HG02852 (cell line): ENCODE measurements around the gene NARS2.
"Not testable (repeated sequence)": the region's sequence is repeated elsewhere in the genome, so short reads cannot be mapped to it uniquely, and the experiment has no call there.

Experiments
- ATAC-seq: cut with Tn5 transposase; IDR thresholded peaks from one replicate; pipeline ENCODE4 v1.9.1; 2021; ENCODE audit warnings: mild to moderate bottlenecking, moderate library complexity; ENCODE audit not compliant: unreplicated experiment

NARS2 gene

GRCh38 chr11:78547931-78548705 lies 26.5 kb downstream of the NARS2 start:
- no peak for ATAC-seq

GRCh38 chr11:78542007-78542406 lies 32.7 kb downstream of the NARS2 start:
- no peak for ATAC-seq

GRCh38 chr11:78541537-78541936 lies 33.1 kb downstream of the NARS2 start:
- no peak for ATAC-seq

- no peak for ATAC-seq
These were observed 34.4 kb downstream of the NARS2 start for GRCh38 chr11:78540256-78540655.

- no peak for ATAC-seq
These were observed 35.2 kb downstream of the NARS2 start for GRCh38 chr11:78539506-78539905.

GRCh38 chr11:78536933-78537332 lies 37.7 kb downstream of the NARS2 start:
- ATAC-seq = no peak

GRCh38 chr11:78535920-78536319 lies 38.7 kb downstream of the NARS2 start:
- ATAC-seq = no peak

DNA sequence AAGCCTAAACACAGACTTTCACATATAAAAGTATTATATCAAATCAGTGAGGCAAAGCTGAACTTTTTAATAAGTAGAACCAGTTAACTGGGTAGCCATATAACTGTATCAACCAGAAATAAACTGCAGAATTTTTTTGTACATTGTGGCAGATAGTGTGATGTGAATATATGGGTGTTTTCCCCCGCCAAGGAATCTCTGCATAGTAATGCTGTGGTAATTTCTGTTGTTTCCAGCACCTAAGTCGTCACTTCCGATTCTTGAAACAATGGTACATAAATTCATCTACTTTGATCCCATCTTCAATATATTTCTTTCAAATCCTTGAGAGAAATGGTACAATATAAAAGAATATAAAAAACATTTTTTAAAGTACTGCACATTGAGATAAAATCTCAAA lies 39.6 kb downstream of the NARS2 start:
- ATAC-seq = no peak

GRCh38 chr11:78533399-78533798 lies 41.3 kb downstream of the NARS2 start:
- peak; percentile 74 for ATAC-seq

DNA sequence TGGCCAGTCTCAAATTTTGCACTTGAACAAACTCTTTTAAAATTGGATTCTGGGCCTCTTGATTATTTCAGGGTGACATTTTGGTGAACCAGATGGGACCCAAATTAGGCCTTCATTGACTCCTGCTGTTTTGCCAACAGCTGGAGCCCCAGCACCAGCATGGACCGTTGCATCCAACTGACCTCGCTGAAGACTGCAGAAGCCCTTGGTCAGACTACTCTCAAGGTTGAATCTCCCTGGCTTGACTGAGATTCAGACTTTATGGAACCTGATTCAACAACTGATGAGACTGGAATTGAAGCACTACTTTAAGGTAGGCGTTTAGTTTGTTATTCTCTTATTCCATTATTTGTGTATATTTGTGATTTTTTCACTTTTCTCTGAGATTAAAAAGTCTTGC lies 41.7 kb downstream of the NARS2 start:
- ATAC-seq = no peak

- ATAC-seq = no peak
These were observed 48.0 kb downstream of the NARS2 start for GRCh38 chr11:78526497-78527146.

GRCh38 chr11:78525720-78526119 lies 48.9 kb downstream of the NARS2 start:
- no peak for ATAC-seq

DNA sequence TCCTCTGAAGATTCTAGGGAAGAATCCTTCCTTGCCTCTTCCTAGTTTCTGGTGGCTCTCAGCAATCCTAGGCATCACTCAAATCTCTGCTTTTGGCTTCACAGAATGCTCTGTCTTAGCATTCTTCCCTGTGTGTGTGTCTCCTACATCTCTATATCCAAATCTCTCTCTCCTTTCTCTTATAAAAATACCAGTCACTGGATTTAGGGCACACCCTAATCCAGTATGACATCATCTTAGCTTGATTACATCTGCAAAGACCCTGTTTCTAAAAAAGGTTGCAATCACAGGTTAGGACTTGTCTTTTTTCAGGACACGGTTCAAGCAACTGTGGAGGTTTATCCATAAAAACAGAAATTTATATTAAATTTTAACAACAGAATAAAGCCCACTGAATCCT lies 54.4 kb downstream of the NARS2 start:
- no peak for ATAC-seq

- ATAC-seq = no peak
These were observed 58.4 kb downstream of the NARS2 start for GRCh38 chr11:78516281-78516680.

- no peak for ATAC-seq
These were observed 59.7 kb downstream of the NARS2 start for GRCh38 chr11:78514922-78515502.

GRCh38 chr11:78513085-78513484 lies 61.6 kb downstream of the NARS2 start:
- ATAC-seq = not testable (repeated sequence)

- ATAC-seq = no peak
These were observed 64.1 kb downstream of the NARS2 start for GRCh38 chr11:78510597-78510996.

DNA sequence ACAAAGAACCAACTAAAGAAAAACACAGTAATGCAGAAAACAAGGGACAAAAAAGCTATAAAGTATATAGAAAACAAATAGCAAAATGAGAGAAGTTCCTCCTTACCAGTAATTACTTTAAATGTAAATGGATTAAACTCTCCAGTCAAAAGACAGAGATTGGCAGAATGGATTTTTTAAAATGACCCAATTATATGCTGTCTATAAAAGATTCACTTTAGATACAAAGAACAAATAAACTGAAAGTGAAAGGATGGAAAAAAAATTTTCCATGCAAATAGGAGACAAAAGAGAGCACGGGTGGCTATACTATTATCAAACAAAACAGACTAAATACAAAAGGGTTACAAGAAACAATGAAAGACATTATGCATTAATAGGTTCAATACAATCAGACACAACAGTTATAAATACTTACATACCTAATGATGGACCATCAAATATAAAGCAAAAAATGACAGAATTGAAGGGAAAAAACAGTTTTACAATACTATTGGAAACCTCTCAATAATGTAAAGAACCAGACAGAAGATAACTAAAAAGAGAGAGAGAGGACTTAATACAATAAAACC lies 64.6 kb downstream of the NARS2 start:
- ATAC-seq = no peak

GRCh38 chr11:78504708-78505107 lies 70.0 kb downstream of the NARS2 start:
- no peak for ATAC-seq

DNA sequence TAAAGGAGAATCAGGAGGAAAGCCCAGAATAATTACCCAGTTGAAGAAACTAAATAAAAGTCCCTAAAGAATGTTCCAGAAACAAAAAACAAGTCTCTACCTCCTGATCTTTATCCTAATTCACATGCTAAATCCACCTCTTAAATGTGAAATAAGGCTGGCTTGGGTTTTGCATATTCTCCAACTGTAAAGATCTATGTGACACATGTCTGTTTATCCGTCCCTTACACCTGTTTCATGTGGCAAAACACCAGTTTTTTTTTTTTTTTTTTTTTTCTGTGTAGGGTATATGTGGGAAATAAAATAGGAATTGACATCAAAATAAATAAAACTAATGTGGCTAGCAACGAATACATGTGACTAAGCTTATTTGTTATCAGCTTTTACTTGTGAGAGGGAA lies 70.5 kb downstream of the NARS2 start:
- no peak for ATAC-seq

- ATAC-seq = no peak
These were observed 74.7 kb downstream of the NARS2 start for GRCh38 chr11:78499971-78500370.

GRCh38 chr11:78497293-78497692 lies 77.4 kb downstream of the NARS2 start:
- ATAC-seq = no peak
